EH (cell line): ENCODE measurements around the gene PPP2R2C.

Experiments used
- DNase-seq: peaks from one replicate; pipeline ENCODE4 v3.0.0-alpha.2; 2015; ENCODE audit warnings: low read depth

The PPP2R2C gene

GRCh38 chr4:6362243-6362885 is 110.0 kb downstream of the PPP2R2C start:
- DNase-seq: no peak

GRCh38 chr4:6361076-6361784 is 111.2 kb downstream of the PPP2R2C start:
- DNase-seq: no peak

DNA sequence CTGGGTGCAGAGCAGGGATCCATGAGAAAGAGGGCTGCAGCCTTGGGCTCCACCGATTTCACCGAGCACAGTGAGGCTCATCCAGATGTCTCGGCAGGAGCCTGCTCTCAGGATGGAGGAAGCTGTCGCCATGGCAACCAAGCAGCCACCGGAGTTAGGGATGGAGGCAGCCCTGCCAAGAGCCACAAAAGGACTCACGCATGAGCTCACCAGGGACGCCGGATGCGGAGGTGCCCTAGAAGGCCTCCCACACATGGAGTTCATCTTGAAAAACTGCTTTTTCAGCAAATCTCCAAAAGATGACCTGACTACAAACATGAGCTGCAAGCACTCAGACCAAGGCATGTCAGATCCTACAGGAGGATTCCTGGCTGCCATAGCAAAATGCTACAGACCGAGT is 112.0 kb downstream of the PPP2R2C start:
- no peak for DNase-seq

GRCh38 chr4:6359536-6360308 is 112.7 kb downstream of the PPP2R2C start:
- no peak for DNase-seq

DNA sequence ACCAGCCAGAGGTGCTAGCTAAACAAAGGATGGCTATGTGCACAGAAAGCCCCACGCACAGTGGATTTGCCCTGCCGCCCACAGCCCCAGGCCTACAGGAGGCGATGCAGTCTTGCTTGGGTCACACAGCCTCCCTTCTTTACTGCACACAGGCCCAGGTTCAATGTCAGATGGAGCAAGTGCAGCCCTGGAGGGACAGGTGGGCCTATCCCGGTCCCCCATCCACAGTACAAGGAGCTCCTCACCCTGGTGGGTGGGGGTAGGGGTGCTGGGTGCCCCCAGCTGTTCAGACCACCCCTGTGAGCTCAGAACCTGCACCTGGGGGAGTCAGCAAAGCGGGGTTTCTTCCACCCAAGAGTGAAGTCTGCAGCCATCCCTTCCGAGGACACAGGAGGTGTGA is 114.9 kb downstream of the PPP2R2C start:
- DNase-seq: no peak

DNA sequence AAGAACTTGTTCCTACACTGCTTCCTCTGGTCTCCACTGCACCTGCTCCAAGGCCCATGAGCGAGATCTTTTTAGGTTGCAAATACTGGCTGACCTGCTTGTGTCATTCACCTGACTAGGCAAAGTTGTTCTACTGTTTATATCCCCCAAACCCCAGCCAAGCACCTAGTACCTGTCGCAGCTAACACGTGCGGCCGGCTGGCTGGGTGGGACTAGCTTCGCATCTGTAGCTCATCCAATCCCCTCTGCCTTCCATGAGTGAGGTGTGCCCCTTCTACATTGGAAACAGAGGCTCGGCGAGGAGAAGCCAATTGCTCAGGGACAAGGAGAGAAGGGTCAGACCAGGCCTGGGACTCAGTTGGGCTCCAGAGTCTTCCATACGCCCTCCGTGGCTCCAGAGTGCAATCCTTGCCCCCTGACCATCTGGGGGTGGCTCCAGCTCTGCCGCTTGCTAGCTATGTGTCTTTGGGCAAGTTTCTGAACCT is 116.3 kb downstream of the PPP2R2C start:
- no peak for DNase-seq

- no peak for DNase-seq
These were observed 117.4 kb downstream of the PPP2R2C start for GRCh38 chr4:6355052-6355451.

GRCh38 chr4:6354626-6355025 is 117.8 kb downstream of the PPP2R2C start:
- no peak for DNase-seq

DNA sequence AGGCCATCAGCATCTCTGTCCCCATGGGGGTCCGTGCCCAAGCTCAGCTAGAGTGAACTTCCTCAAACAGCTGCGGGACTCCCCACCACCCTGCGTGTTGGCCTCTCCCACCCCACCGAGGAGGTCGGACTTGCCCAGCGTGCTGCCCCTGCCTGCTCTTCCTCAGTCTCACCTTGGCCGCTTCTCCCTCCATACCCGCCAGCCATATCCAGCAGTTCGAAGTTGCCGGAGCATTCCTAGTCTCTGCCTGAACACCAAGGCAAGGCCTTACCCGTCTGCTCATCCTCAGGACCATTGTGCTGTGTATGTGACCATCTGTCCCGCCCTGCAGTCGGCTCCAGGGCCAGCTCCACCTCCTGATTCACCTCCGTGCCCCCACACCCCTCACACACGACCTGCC is 118.3 kb downstream of the PPP2R2C start:
- no peak for DNase-seq

- no peak for DNase-seq
These were observed 120.3 kb downstream of the PPP2R2C start for GRCh38 chr4:6352031-6352692.

GRCh38 chr4:6351246-6352000 is 121.0 kb downstream of the PPP2R2C start:
- DNase-seq: no peak

DNA sequence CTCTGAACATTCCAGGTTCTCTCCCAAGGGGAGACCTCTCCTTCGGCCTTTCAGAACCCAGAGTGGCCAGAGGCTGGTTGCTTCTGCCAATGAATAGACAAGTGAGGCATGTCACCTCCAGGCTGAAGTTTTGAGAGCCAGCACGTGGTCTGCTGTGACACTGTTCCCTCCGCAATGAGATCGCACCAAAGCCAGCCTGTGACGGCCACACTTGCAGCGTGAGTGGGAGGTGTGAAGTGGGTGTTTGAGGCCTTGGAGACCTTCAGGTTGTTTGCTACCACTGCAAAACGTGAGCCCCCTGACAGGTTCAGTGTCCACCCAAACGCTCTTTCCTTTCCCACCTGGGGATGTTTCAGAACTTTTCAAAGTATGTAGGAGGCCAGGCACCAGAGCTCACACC is 121.8 kb downstream of the PPP2R2C start:
- no peak for DNase-seq

- peak; percentile 7 for DNase-seq
These were observed 122.4 kb downstream of the PPP2R2C start for GRCh38 chr4:6349896-6350603.

DNA sequence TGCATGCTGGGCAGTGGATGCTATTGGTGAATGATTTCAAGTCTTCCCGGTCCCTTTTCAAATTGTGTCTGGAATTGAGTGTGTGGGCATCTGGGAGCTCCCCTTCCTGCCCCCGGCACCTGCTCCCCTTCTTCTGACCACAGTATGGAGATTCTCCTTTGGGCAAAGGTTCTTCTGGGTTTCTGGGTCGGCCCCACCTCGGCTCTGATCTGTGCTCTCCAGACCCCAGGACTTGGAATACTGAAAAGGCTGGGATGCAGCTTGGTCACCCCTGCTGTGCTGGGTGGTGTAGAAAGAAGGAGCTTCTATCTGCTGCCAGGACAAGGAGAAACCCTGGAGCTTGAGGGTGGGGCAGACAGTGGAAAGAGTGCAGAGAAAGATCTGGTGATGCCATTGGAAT is 124.0 kb downstream of the PPP2R2C start:
- no peak for DNase-seq

DNA sequence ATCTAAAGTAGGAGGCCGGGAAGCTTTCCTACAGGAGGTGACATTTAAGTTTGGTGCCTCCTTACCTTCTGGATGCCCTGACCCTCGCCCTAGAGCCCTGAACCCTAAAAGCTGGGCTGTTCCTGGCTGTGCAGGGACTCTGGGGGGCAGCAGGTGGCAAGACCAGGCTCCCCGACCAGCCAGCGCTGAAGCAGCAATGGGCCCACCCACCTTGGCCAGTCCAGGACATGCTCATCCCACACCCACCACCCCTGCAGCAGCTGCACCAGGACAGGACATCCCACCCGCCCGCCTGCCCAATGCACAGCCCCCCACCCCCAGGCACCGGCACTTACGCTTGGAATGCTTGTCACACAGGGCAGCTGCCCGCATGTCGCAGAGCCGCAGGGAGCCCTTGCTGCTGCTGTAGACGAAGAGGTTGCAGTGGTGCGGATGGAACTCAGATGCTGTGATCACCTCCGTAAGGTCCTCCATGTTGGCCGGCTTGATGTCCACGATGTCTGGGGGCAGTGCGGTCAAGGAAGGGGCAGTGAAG is 124.8 kb downstream of the PPP2R2C start:
- DNase-seq: no peak

DNA sequence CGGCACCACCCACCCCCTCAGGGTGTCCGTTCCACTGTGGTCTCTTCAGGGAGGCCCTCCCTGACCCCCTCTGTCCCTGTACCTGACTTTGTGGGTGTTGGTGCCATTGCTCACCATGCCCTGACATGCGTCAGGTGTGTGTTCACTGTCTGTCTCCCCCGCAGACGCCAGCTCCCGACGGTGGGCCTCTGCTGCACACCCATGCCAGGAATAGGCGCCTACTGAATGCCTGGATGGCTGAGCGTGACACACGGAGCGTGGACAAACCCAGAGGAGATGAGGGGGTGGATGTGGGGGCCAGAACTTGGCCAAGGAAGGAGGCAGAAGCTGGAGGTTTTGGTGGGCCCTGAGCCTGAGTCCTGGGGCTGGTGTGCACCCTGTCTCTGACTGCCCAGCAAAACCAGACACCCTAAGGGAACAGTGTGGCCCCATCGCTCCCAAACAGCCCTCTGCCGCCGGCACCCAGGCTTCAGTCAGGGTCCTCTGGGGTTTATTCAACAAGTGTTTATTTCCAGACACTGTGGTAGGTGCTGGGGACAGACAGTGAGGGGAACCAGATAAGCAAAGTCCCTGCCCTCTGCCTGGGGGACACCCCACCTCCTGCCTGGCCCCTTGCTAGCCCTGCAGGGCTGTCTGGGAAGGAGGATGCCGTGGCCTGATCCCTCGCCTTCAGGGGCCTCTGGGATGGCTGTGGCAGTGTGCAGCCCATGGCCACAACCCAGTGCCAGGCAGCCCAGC is 125.9 kb downstream of the PPP2R2C start:
- DNase-seq: no peak

GRCh38 chr4:6345866-6346265 is 126.5 kb downstream of the PPP2R2C start:
- DNase-seq: no peak

- no peak for DNase-seq
These were observed 127.2 kb downstream of the PPP2R2C start for GRCh38 chr4:6345096-6345830.

DNA sequence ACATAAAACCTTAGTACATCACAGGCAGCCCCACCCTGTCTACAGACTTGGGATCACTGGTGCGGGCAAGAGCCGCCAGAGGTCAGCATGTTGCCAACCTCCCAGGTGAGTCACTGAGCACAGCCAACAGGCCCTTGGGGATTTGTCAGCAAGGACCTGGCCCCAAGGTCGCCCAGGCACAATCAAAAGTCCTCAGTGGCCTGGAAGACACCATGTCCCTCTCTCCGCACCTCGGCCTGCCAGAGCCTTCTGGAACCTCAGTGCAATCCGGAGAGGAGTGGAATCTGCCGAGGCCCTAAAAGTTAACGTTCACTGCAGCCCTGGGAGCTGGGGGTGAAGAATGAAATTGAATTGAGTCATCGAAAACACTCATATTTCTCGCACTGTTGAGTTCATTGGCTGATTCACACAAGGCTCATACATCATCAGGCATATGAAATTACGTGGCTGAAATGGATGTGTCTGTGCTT is 128.4 kb downstream of the PPP2R2C start:
- DNase-seq: peak; percentile 42
